RPMI7951 (cell line): Measurements from ENCODE around the gene POLR2F. TPM values are rescaled to one million over a fixed set of nuclear protein-coding genes. Genes with fewer than 3 reads are reported as not detected.
A peak's percentile ranks its signal among the peaks of the same experiment; 100 is the strongest.

Experiments used
- DNase-seq: peaks from one replicate; pipeline ENCODE4 v3.0.0-alpha.2; 2012; ENCODE audit warnings: low read depth
- total RNA-seq: library from RNA; depleted of rRNA; stranded (reverse); fragments of >200 nt; shearing (Covaris generic); gene quantifications from 2 replicates; pipeline ENCODE4 v1.2.3, GENCODE V29; 2014; rRNA removed

Gene POLR2F
- total RNA-seq: 107 and 123 TPM in 2 replicates

DNA sequence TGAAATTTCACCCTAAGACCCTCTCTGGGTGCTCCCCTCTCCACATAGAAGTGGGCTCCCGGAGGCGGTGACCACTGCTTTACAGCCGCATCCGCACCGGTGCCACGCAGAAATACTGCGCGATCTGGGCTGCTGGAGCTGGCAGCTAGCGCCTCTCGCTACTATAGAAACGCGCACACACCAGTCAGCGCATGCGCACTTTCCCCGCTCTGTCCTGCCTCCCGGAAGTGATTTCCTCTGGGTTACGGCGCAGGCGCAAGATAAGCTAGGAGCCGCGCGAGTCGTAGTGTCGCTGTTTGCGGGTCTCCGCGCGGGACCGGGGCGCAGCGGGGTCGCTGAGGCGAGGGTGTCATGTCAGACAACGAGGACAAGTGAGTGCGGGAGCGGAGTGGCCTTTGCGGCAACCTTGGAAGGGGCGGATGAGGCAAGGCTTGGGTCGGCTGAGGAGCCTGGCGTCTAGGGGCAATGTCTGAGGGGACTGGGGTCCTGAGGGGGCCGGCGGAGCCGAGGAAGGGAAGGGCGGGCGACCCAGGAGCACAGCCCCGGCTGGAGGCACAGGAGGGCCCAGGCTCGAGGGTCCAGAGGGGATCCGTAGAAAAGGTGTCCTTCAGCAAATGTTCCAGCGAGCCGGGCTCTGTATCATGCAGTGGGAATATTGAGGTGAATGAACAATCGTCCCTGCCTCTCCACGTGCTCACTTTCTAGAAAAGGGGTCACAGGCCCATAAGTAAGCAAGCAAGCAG lies at the start of gene POLR2F, which contains the start of gene C22orf23:
Gene POLR2F, plus strand, starts transcription at position 263 of the 743 bp plus-strand sequence. Its CDS starts 89 bp downstream, at position 352.
Gene C22orf23, minus strand, starts transcription at position 165 of the 743 bp plus-strand sequence. CDS start 452 bp downstream, outside the sequence.
- peak; percentile 89 for DNase-seq

DNA sequence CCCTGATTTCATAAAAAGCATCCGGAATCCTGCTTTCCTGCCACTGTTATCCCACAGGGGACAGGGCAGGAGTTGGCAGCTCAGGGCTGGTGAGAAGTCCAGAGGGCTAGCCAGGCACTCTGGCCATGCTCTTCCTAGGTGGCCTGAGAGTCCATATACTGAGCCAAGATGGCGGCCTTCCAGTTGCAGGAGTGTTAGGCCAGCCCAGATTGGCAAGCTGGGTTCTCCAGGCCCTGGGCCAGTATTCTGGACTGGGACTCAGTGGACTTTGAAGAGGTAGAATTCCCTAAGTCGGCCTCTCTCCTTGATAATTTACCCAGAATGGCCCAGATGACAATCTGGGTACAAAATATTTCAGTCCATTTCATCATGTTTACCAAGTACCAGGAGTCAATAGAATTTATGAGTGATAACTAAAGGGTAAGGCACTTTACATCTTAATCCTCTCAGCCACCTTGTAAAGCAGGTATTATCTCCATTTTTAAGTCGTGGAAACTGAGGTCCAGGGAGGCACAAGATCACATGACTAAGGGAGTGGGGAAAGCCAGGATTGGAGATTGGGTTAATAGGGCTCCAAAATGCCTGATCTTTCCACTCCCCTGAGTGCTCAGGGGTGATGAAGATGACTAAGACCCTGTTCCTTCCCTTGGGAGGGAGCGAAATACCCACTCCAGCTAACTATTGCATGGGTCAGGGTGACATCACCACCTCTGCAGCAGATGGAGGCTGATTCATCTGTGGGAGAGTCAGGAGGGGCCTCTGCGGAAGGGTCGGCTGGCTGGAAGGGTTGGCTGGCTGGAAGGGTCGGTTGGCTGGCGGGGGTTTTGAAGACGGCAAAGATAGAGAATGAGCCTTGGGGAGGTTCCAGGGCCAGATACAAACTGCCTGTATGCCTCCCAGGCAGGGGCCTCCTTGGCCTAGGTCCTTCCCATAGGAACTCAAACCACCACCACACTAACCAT lies 48.6 kb upstream of the POLR2F start:
- DNase-seq: peak; percentile 95

DNA sequence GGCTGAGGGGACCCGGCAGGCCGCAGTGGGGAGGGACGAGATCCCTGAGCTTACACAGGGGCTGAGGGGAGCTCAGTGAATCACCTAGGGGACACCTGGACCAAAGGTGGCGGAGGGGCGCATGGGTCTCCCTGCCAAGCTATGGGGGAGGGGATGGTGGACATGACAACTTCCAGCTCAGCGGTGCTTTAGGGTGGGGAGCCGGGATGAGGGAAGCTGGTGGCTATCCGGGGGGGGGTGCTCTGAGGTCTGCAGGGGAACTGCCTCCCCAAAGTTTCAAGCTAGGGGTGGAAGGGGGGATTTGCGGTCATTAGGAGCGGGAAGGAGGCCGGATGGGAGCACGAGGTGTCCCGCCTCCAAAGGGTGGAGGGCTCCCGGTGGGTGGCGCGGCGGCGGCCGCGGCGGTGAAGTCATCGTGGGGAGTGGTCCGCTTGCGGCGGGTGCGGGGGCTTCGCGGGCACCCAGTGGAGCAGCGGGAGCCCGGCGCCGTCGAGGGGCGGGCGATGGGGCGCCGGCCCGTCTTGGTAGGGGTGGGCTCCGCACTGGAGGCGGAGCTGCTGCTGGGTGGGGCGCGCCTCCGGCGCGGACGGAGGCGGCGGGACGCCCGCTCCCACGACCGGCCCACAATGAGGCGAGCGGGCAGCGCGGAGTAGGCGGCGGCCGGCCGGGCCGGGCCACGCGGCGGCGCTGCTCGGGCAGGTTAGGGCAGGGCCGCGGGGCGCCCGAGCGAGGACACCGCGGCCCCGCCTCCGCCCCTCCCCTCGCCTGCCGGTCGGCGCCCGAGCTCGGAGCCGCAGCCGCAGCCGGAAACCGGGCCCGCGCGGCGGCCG lies 47.8 kb upstream of the POLR2F start, which contains the start of gene MICALL1:
Gene MICALL1, plus strand, starts transcription at position 764 of the 830 bp plus-strand sequence. CDS start 126 bp downstream, outside the sequence.
- peak; percentile 78 for DNase-seq

- no peak for DNase-seq
Observed at GRCh38 chr22:37906364-37907008, 47.0 kb upstream of the POLR2F start.

- no peak for DNase-seq
Observed at GRCh38 chr22:37907036-37907954, 46.2 kb upstream of the POLR2F start.

GRCh38 chr22:37909766-37910165 lies 43.7 kb upstream of the POLR2F start:
- no peak for DNase-seq

- no peak for DNase-seq
Observed at GRCh38 chr22:37910890-37911672, 42.4 kb upstream of the POLR2F start.

DNA sequence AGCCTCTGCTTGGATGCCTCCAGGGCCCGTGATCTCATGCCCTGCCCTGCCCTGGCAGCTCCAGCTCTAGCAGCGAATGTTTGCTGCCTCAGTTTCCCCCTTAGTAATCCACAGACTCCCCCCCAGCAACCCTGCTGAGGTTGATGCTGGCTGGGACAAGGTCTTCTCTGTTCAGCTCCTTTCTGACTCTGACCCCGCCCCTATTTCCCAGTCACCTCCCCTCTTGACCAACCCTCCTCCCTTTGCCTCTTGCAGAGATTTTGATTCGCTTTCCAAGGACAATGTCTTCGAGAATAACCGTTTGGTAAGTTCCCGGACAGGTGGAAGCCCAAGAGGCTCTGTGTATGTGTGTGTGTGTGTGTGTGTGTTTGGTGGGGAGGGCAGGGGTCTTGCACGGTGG lies 41.8 kb upstream of the POLR2F start:
- DNase-seq: no peak

DNA sequence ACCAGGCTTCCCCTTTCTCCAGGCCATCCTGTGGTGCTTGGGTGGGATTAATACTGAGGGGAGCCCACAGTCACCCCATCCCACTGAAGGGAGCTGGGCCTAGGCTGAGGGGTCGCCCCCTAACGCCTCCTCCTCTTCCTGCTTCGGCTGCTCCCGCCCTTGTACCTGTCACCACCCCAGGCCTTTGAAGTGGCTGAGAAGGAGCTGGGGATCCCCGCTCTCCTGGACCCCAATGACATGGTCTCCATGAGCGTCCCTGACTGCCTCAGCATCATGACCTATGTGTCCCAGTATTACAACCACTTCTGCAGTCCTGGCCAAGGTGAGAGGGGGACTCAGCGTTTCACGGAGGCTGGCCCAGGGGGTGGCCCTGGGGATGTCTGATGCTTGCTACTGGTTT lies 41.3 kb upstream of the POLR2F start:
- no peak for DNase-seq

DNA sequence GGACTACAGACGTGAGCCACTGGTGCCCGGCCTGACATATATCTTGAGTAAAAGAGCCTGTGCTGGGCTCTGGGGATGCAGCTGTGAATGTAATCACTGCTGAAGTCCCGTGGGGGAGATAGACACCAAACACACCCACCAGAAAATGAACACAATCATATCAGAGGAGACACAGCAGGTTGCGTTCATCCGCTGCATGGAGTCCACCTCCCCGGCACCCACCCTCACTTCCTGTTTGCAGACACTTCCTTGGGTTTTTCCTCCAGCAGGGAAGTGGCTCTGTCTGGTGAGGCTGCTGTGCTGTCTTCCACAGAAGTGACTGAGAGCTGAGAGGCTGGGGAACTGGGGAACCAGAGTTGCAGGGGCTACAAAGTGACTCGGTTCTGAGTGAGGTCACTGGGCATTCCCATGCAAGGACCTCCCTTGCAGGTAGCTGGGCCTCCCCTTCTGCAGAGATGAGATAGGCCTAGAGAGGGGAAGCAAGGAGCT lies 40.2 kb upstream of the POLR2F start:
- DNase-seq: no peak

DNA sequence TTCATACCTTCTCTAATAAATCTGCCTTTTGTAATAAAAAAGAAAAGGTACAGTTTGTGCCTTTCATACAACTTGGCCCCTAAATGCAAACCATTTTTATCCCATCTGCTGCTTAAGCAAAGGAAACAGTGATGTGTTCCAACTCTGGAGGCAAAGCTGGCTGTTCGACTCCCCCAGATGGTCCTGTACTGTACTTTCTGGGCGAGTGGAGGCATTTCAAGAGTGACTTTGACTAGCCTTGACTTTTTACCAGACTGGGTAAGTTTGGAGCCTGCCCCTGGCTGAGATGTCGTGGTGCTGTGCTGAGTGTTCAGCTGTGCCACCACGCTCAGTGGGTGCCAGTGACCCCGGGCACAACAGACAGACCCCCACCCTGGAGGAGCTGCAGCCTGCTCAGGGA lies 37.2 kb upstream of the POLR2F start:
- DNase-seq: no peak

DNA sequence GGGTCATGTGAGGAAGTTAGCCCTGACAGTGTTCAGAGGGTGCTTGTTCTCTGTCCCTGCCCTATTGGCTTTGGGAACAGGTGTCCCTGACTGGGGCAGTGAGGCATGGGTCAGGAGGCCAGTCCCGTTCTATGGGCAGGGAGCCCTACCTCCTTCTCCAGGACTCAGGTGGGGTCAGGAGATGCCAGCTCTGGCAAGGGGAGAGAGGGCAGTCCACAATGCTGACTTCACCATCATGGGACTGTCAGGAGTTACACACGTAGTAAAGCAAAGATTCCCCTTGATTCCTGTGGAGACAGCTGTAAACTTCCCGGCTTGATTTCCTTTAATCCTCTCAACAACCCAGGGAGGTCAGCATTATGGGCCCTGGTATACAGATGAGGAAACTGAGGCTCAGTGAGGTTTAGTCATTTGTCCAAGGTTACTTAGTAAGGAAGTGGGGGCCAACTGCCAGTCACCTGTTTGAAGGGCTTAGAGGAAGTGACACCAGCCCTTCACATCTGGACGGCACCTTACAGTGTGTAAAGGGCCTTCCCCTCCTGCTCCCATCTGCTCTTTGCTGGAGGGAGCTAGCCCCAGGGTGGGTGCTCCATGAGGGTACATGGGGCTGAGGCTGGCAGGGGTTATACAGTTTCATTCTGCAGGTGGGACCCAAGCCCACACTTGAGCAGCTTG lies 35.5 kb upstream of the POLR2F start:
- DNase-seq: no peak

- no peak for DNase-seq
Observed at GRCh38 chr22:37918580-37919270, 34.8 kb upstream of the POLR2F start.

GRCh38 chr22:37920126-37920525 lies 33.4 kb upstream of the POLR2F start:
- no peak for DNase-seq

- no peak for DNase-seq
Observed at GRCh38 chr22:37922191-37922590, 31.3 kb upstream of the POLR2F start.

- DNase-seq: no peak
Observed at GRCh38 chr22:37923927-37924326, 29.6 kb upstream of the POLR2F start.

- DNase-seq: no peak
Observed at GRCh38 chr22:37924386-37925065, 29.0 kb upstream of the POLR2F start.
